Fibroblast of lung (primary cell): Measurements from ENCODE around the gene KLHL6. TPM values are rescaled to one million over a fixed set of nuclear protein-coding genes. Genes with fewer than 3 reads are reported as not detected.

ENCODE experiments used
- DNase-seq, 2 donors: peaks; one replicate each; pipeline versions ENCODE4 v3.0.0 to v3.0.0-alpha.2; 2010; ENCODE audit warnings: low read depth in 2 of 2
- H2AFZ ChIP-seq: 2 replicates; pipeline ENCODE4 v1.5.1; 2012; ENCODE audit warnings: low read length, control low read depth, inconsistent platforms
- H3K27ac ChIP-seq: 2 replicates; pipeline ENCODE4 v1.5.1; 2011; ENCODE audit warnings: low read length, control low read depth; ENCODE audit not compliant: insufficient read depth
- H3K27me3 ChIP-seq: 2 replicates; pipeline ENCODE4 v1.5.1; 2011; ENCODE audit warnings: mild to moderate bottlenecking, low read length; ENCODE audit not compliant: control insufficient read depth, insufficient read depth
- H3K36me3 ChIP-seq: 2 replicates; pipeline ENCODE4 v1.5.1; 2011; ENCODE audit warnings: low read length; ENCODE audit not compliant: control insufficient read depth, insufficient read depth
- H3K4me1 ChIP-seq: 2 replicates; pipeline ENCODE4 v1.5.1; 2011; ENCODE audit warnings: low read length; ENCODE audit not compliant: control insufficient read depth, insufficient read depth; ENCODE audit errors: extremely low read depth
- H3K4me2 ChIP-seq: 2 replicates; pipeline ENCODE4 v1.5.1; 2011; ENCODE audit warnings: low read length, control low read depth; ENCODE audit not compliant: insufficient read depth; ENCODE audit errors: extremely low read depth
- H3K4me3 ChIP-seq, 4 experiments: fragments of 200-600 bp in 1 of 4; sonication (generic) in 1 of 4; replicated peaks in 1 of 4; 2 replicates each; pipeline ENCODE4 v1.5.1; 2011 to 2016; ENCODE audit warnings: low read length in 4 of 4, low read depth in 3 of 4, mild to moderate bottlenecking in 3 of 4, control low read depth in 2 of 4, inconsistent platforms in 1 of 4, mixed read lengths in 1 of 4; ENCODE audit not compliant: insufficient read depth in 1 of 4; ENCODE audit errors: control extremely low read depth in 1 of 4
- H3K79me2 ChIP-seq: 2 replicates; pipeline ENCODE4 v1.5.1; 2012; ENCODE audit warnings: mild to moderate bottlenecking, low read length, inconsistent platforms; ENCODE audit not compliant: control insufficient read depth, insufficient read depth
- H3K9ac ChIP-seq: 2 replicates; pipeline ENCODE4 v1.5.1; 2011; ENCODE audit warnings: mild to moderate bottlenecking, low read length, control low read depth; ENCODE audit not compliant: insufficient read depth
- H3K9me3 ChIP-seq: 2 replicates; pipeline ENCODE4 v1.5.1; 2012; ENCODE audit warnings: low read depth, low read length; ENCODE audit not compliant: control insufficient read depth, insufficient read depth
- H4K20me1 ChIP-seq: 2 replicates; pipeline ENCODE4 v1.5.1; 2011; ENCODE audit warnings: low read length; ENCODE audit not compliant: control insufficient read depth, insufficient read depth; ENCODE audit errors: extremely low read depth
- EZH2 ChIP-seq: IDR thresholded peaks from 2 replicates; pipeline ENCODE4 v1.5.1; 2012; ENCODE audit warnings: low read length, control low read depth, mild to moderate bottlenecking; ENCODE audit errors: missing control alignments
- polyA plus RNA-seq, 2 donors: library from polyadenylated mRNA; depleted of rRNA in 1 of 2; stranded (reverse) in 1 of 2; unstranded in 1 of 2; fragments of >200 nt; gene quantifications; 2 replicates each; pipeline ENCODE4 v1.2.1, GENCODE V29; 2011 to 2012; ENCODE audit warnings: missing spikeins in 1 of 2
- total RNA-seq: library from RNA; depleted of rRNA; stranded (reverse); fragments of >200 nt; gene quantifications from 2 replicates; pipeline ENCODE4 v1.2.1, GENCODE V29; 2014
- TF ChIP-seq, protein P1 (sequence below), 2 donors: IDR thresholded peaks in 1 of 2; conservative IDR thresholded peaks in 1 of 2; 1 replicate in 1 of 2; 2 replicates in 1 of 2; pipeline ENCODE4 v1.5.1; 2011 to 2012; ENCODE audit warnings: low read length in 2 of 2, control low read depth in 1 of 2, inconsistent platforms in 1 of 2, low read depth in 1 of 2, mild to moderate bottlenecking in 1 of 2

KLHL6 gene
- total and polyA plus RNA-seq, 2 donors (not counting 1 experiment from before 2014, with no cell fraction given), result not detected

DNA sequence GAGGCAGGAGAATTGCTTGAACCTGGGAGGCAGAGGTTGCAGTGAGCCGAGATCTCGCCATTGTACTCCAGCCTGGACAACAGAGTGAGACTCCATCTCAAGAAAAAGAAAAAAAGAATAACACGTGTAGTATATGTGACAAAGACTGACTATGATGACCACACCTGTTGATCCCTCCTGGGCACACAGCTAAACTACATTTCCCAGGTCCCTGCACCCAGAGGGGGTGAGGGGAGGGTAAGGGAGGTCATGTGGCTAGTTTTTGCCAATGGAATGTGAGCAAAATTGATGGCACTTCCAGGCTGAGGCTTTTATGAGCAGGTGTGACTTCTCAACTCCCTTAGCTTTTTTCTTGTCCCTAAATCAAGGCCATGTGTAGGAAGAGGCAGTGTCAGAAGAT is 58.2 kb downstream of the KLHL6 start:
- H3K4me3 ChIP-seq, result no peak overlapping the region
- H4K20me1 ChIP-seq, result no peaks in the 10 kb centered on the region
- H2AFZ ChIP-seq, result no peak overlapping the region
- no peaks in the 10 kb centered on the region for H3K4me1 ChIP-seq
- DNase-seq, result no peak
- H3K9ac ChIP-seq, result no peak overlapping the region
- no peak overlapping the region for H3K4me2 ChIP-seq
- no peaks in the 10 kb centered on the region for H3K36me3 ChIP-seq
- no peaks in the 10 kb centered on the region for H3K27me3 ChIP-seq
- H3K79me2 ChIP-seq, result no peaks in the 10 kb centered on the region
- H3K9me3 ChIP-seq, result no peaks in the 10 kb centered on the region
- no peak for TF ChIP-seq EZH2
- TF ChIP-seq, protein P1, sequence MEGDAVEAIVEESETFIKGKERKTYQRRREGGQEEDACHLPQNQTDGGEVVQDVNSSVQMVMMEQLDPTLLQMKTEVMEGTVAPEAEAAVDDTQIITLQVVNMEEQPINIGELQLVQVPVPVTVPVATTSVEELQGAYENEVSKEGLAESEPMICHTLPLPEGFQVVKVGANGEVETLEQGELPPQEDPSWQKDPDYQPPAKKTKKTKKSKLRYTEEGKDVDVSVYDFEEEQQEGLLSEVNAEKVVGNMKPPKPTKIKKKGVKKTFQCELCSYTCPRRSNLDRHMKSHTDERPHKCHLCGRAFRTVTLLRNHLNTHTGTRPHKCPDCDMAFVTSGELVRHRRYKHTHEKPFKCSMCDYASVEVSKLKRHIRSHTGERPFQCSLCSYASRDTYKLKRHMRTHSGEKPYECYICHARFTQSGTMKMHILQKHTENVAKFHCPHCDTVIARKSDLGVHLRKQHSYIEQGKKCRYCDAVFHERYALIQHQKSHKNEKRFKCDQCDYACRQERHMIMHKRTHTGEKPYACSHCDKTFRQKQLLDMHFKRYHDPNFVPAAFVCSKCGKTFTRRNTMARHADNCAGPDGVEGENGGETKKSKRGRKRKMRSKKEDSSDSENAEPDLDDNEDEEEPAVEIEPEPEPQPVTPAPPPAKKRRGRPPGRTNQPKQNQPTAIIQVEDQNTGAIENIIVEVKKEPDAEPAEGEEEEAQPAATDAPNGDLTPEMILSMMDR (conservative IDR thresholded peaks at IDR 0.05 in 1 of 2, IDR thresholded peaks at IDR 0.05 in 1 of 2; ENCODE audit: low read depth in 1 of 2, low read length in 2 of 2), result no peak
- no peak overlapping the region for H3K27ac ChIP-seq

DNA sequence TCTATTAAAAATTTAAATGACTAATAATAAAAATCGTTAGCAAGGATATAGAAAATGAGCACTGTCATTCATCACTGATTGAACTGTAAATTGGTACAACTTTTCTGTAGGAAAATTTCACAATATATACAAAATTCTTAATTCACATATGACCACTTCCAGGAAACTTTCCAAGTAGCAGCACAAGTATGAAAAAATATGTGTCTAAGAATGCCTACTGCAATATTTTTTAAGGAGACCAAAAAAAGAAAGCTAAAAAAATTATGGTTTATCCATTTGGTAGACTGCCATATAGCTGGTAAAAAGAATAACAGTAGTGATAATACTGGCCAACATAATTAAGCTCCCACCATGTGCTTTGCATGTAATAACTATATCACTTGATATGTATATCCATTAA is 59.2 kb downstream of the KLHL6 start:
- no peak for DNase-seq
- TF ChIP-seq, protein P1 (conservative IDR thresholded peaks at IDR 0.05 in 1 of 2, IDR thresholded peaks at IDR 0.05 in 1 of 2; ENCODE audit: low read depth in 1 of 2, low read length in 2 of 2), result no peak
- TF ChIP-seq EZH2, result no peak
- H3K27ac ChIP-seq, result no peak overlapping the region
- no peak overlapping the region for H3K4me3 ChIP-seq
- no peaks in the 10 kb centered on the region for H3K79me2 ChIP-seq
- H3K9ac ChIP-seq, result no peak overlapping the region
- H3K36me3 ChIP-seq, result no peaks in the 10 kb centered on the region
- no peaks in the 10 kb centered on the region for H3K27me3 ChIP-seq
- H2AFZ ChIP-seq, result no peak overlapping the region
- no peaks in the 10 kb centered on the region for H3K9me3 ChIP-seq
- no peak overlapping the region for H3K4me2 ChIP-seq
- H3K4me1 ChIP-seq, result no peaks in the 10 kb centered on the region
- no peaks in the 10 kb centered on the region for H4K20me1 ChIP-seq

DNA sequence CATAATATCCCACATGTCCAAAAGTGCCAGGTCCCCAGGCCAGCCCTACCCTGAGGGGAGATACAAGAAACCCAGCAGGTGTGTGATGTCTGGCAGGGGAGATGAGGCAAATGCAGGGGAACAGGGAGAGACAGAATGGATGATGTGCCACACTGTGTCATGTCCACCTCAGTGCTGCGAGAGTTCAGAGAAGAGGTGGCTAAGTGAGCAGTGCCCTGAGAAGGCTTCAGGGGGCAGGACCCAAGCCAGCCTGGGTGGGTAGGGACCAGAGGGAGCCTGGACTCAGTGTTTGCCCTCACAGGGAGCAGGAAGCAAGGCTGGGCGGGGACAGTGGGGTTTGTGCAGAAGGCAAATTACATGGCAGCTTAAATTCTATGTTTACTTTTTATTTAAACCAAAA is 61.2 kb downstream of the KLHL6 start:
- no peaks in the 10 kb centered on the region for H3K27me3 ChIP-seq
- H3K27ac ChIP-seq, result no peak overlapping the region
- H4K20me1 ChIP-seq, result no peaks in the 10 kb centered on the region
- no peak overlapping the region for H3K4me3 ChIP-seq
- no peak overlapping the region for H3K4me2 ChIP-seq
- H3K4me1 ChIP-seq, result no peaks in the 10 kb centered on the region
- no peaks in the 10 kb centered on the region for H3K79me2 ChIP-seq
- TF ChIP-seq, protein P1 (conservative IDR thresholded peaks at IDR 0.05 in 1 of 2, IDR thresholded peaks at IDR 0.05 in 1 of 2; ENCODE audit: low read depth in 1 of 2, low read length in 2 of 2), result no peak
- TF ChIP-seq EZH2, result no peak
- H3K36me3 ChIP-seq, result no peaks in the 10 kb centered on the region
- no peak overlapping the region for H3K9ac ChIP-seq
- DNase-seq, result no peak
- no peaks in the 10 kb centered on the region for H3K9me3 ChIP-seq
- H2AFZ ChIP-seq, result no peak overlapping the region
